Measurements from ENCODE around the gene TTC16. TPM values are rescaled to one million over a fixed set of nuclear protein-coding genes. Genes with fewer than 3 reads are reported as not detected.

Gene TTC16
- total and polyA plus RNA-seq, 8 donors = 0.08 to 0.12 TPM; not detected in 6

DNA sequence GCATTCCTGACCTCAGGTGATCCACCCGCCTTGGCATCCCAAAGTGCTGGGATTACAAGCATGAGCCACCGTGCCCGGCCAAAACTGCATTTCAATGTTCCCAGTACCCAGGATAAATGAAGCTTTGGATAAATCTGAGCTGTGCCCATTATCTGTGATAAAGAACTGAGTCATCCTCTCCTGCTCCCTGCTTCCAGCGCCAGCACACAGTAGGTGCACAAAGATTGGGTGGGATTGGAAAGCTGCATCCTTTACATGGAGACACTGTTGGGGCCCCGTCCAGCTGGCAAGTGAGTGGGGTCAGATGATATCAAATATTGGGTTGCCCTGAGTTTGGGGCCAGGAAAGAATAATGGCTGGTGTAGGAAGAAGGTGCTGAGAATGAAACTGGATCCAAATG lies 45.2 kb downstream of the TTC16 start:
- Histone ChIP-seq H3K27ac (peak overlapping the region; percentile 16 to 68 (median 60)), H3K4me1 (peaks cover 0 to 13% (median 10%) of the 10 kb centered on the region in 4 donors), H3K4me3 (no peak overlapping the region), H3K27me3 (peaks cover 0 to 48% (median 0%) of the 10 kb centered on the region in 3 donors), H3K36me3 (no peaks in the 10 kb centered on the region), H3K9me3 (no peaks in the 10 kb centered on the region)
- intact Hi-C loops (cut with DNase I; ENCODE audit: low total_unique reads) = no loop called here
- DNase-seq = no peak
- 54 to 78% (median 76%) methylated on average over 2 to 5 of the region's 5 CpGs for WGBS, 5 donors
- TF ChIP-seq, protein P1, sequence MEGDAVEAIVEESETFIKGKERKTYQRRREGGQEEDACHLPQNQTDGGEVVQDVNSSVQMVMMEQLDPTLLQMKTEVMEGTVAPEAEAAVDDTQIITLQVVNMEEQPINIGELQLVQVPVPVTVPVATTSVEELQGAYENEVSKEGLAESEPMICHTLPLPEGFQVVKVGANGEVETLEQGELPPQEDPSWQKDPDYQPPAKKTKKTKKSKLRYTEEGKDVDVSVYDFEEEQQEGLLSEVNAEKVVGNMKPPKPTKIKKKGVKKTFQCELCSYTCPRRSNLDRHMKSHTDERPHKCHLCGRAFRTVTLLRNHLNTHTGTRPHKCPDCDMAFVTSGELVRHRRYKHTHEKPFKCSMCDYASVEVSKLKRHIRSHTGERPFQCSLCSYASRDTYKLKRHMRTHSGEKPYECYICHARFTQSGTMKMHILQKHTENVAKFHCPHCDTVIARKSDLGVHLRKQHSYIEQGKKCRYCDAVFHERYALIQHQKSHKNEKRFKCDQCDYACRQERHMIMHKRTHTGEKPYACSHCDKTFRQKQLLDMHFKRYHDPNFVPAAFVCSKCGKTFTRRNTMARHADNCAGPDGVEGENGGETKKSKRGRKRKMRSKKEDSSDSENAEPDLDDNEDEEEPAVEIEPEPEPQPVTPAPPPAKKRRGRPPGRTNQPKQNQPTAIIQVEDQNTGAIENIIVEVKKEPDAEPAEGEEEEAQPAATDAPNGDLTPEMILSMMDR (IDR thresholded peaks at IDR 0.05) = no peak
- no peak for TF ChIP-seq POLR2A (IDR thresholded peaks at IDR 0.05)
- TF ChIP-seq EP300 (IDR thresholded peaks at IDR 0.05) = no peak
- TF ChIP-seq POLR2AphosphoS5 (IDR thresholded peaks at IDR 0.05) = no peak

DNA sequence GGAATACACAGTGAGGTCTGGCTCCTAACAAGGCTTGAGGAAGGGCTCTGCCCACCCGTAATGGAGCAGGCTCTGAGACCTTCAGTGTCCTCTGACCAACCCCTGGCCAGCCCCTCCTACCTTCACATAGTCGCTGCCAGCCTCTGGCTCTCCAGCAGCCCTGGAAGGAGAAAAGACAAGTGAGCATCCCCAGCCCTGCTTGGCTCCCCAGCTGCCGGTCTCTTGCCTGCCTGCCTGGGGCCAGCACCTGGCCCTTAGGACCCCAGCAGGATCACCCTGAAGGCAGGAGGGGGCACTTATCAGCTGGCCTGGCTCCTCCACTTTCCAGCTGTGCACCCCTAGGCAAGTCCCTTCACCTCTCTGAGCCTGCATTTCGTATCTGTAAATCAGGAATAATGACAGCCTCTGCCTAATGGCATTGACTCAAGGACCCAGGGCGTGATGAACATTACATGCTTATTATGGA lies 45.6 kb downstream of the TTC16 start:
- Histone ChIP-seq H3K27ac (peak overlapping the region in 4 of 5 donors; percentile 42 to 68 (median 62)), H3K4me3 (peak overlapping the region in 1 of 4 donors; percentile 10), H3K36me3 (no peaks in the 10 kb centered on the region), H3K4me1 (peaks cover 0 to 14% (median 11%) of the 10 kb centered on the region in 4 donors), H3K9me3 (no peaks in the 10 kb centered on the region), H3K27me3 (peaks cover 0 to 46% (median 0%) of the 10 kb centered on the region in 3 donors)
- WGBS, 5 donors = 45 to 53% (median 51%) methylated on average over 2 to 5 of the region's 5 CpGs
- no peak for TF ChIP-seq POLR2A (IDR thresholded peaks at IDR 0.05)
- TF ChIP-seq POLR2AphosphoS5 (IDR thresholded peaks at IDR 0.05) = no peak
- TF ChIP-seq, protein P1 (IDR thresholded peaks at IDR 0.05) = no peak
- TF ChIP-seq EP300 (IDR thresholded peaks at IDR 0.05) = no peak
- DNase-seq = no peak
- intact Hi-C loops (cut with DNase I; ENCODE audit: low total_unique reads) = no loop called here

DNA sequence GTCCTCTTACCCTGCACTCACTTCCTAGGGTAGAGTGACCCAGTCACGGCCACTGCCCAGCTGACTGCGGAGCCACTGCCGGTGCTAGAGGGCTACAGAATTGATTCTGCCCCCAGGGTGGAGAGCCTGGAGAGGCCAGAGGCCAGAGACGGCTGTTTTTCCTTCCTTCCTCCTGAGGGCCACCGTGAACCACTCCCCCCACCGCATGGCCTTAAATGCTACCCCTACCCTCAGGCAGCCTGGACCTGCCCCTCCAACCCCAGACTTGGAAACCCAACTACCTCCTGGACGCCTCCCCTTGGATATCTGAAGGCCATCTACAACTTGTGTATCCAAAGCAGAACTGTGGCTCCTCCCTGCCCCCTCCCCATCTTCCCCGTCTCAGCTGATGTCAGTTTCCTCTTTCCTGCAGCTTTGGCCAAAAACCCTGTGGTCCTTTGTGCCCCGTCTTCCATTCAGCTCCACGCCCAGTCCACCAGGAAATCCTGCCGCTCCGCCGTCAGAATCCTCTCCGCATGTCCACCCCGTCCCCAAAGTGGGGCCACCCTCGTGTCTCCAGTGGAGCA lies 46.3 kb downstream of the TTC16 start:
- Histone ChIP-seq H3K36me3 (no peaks in the 10 kb centered on the region), H3K4me1 (peaks cover 0 to 21% (median 14%) of the 10 kb centered on the region in 4 donors), H3K9me3 (no peaks in the 10 kb centered on the region), H3K4me3 (peak overlapping the region in 1 of 4 donors; percentile 10), H3K27me3 (peaks cover 0 to 40% (median 0%) of the 10 kb centered on the region in 3 donors), H3K27ac (peak overlapping the region in 4 of 5 donors; percentile 42 to 68 (median 62))
- intact Hi-C loops (cut with DNase I; ENCODE audit: low total_unique reads) = no loop called here
- no peak for TF ChIP-seq POLR2AphosphoS5 (IDR thresholded peaks at IDR 0.05)
- TF ChIP-seq EP300 (IDR thresholded peaks at IDR 0.05) = no peak
- TF ChIP-seq, protein P1 (IDR thresholded peaks at IDR 0.05) = no peak
- TF ChIP-seq POLR2A (IDR thresholded peaks at IDR 0.05) = no peak
- 40 to 48% (median 42%) methylated on average over 16 of the region's 16 CpGs for WGBS, 5 donors
- DNase-seq = peak in 1 of 2 donors; percentile 59

DNA sequence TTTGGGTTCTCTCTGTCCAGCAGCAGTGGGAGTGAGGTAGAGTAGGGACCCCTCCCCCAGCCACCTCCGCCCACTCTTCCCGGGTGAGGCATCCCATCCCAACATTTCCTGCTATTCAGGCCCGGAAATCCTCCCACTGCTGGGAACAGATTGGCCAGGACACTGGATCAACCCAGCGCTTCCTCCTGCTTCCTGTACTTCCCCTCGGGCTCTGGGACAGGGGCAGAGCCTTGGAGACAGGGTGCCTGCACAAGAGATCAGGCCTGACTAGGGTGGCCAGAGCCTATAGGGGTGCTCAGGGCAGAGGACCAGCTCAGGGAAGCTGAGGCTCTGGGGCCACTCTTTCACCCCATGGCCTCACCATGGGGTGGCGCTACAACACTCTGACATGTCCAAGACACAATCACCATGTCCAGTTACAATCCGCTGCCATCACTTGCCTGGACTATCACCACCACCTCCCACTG lies 48.1 kb downstream of the TTC16 start:
- no peaks in the 10 kb centered on the region for H3K36me3 ChIP-seq
- peaks cover 0 to 34% (median 14%) of the 10 kb centered on the region in 4 donors for H3K4me1 ChIP-seq
- peak; percentile 59 to 68 for DNase-seq
- H3K27ac ChIP-seq = peak overlapping the region; percentile 11 to 68 (median 60)
- no peak overlapping the region for H3K4me3 ChIP-seq
- TF ChIP-seq EP300 (IDR thresholded peaks at IDR 0.05) (peak; percentile 69), POLR2A (IDR thresholded peaks at IDR 0.05) (no peak), POLR2AphosphoS5 (IDR thresholded peaks at IDR 0.05) (peak in 2 of 3 donors; percentile 58 to 63)
- TF ChIP-seq, protein P1 (IDR thresholded peaks at IDR 0.05) = peak in 3 of 7 experiments; percentile 9 to 45 (median 14)
- no peaks in the 10 kb centered on the region for H3K9me3 ChIP-seq
- peaks cover 0 to 36% (median 0%) of the 10 kb centered on the region in 3 donors for H3K27me3 ChIP-seq
- intact Hi-C loops (cut with DNase I; ENCODE audit: low total_unique reads) = no loop called here
- 41 to 55% (median 49%) methylated on average over 7 of the region's 7 CpGs for WGBS, 5 donors
